ENCODE measurements around the gene IKZF4.
"Not testable (repeated sequence)": the region's sequence is repeated elsewhere in the genome, so short reads cannot be mapped to it uniquely, and the experiment has no call there.

Gene IKZF4

DNA sequence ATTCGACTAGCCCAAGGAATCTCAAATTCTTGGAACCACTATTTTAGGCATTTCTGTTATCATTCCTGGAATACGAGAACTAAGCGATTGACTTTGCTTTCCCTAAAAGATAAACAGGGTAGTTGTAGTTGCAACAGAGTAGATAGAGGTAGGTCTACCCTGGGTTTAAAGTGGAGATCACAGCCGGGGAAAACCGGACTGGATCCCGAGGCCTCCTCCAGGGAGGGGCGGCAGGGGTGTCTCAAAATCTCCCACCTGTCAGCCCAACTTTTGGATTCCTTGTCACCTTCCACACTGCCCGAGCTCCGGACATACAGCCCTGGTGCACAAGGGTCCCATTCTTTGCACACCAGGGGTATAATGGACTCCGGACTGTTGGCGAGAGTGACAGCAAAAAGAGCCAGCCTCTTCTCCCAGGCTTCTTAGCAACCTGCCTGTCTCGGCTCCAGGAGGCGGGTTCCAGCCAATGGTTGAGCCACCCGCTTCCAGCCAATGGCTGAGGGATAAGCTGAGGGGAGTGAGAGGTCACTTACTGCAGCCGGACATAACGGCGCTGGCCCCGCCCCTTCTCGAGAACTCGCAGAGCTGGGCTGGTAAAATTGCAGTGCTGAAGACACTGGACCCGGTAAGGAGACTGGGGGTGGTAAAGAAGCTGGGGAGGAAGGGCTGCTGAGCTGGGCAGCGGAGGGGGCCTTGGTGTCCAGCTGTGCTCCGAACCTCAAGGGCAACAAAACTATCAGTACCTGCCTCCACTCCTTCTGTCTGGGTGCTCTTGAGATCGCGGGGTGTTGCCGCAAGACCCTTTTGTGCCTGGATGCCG, 23.9 kb upstream of the IKZF4 start, which contains the start of gene SUOX:
TSS of gene SUOX (plus strand) at position 562 of the 820 bp plus-strand sequence. CDS start 4,946 bp downstream, outside the sequence.
- Histone ChIP-seq H3K4me3 (ENCODE audit: severe bottlenecking) (peak within 1 kb of the TSS; percentile 45), H3K4me1 (ENCODE audit: insufficient read depth, poor library complexity, severe bottlenecking) (no peaks in the 10 kb centered on the region), H3K36me3 (ENCODE audit: low read depth) (peaks cover 22% of the 10 kb centered on the region), H3K27ac (ENCODE audit: poor library complexity, severe bottlenecking) (peak within 1 kb of the TSS; percentile 37), H3K27me3 (ENCODE audit: insufficient read depth, poor library complexity, severe bottlenecking) (no peaks in the 10 kb centered on the region), H3K9me3 (ENCODE audit: severe bottlenecking) (no peaks in the 10 kb centered on the region)
- TF ChIP-seq, protein P1, sequence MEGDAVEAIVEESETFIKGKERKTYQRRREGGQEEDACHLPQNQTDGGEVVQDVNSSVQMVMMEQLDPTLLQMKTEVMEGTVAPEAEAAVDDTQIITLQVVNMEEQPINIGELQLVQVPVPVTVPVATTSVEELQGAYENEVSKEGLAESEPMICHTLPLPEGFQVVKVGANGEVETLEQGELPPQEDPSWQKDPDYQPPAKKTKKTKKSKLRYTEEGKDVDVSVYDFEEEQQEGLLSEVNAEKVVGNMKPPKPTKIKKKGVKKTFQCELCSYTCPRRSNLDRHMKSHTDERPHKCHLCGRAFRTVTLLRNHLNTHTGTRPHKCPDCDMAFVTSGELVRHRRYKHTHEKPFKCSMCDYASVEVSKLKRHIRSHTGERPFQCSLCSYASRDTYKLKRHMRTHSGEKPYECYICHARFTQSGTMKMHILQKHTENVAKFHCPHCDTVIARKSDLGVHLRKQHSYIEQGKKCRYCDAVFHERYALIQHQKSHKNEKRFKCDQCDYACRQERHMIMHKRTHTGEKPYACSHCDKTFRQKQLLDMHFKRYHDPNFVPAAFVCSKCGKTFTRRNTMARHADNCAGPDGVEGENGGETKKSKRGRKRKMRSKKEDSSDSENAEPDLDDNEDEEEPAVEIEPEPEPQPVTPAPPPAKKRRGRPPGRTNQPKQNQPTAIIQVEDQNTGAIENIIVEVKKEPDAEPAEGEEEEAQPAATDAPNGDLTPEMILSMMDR (IDR thresholded peaks at IDR 0.05; ENCODE audit: poor library complexity, severe bottlenecking) = peak; percentile 2
- peak; percentile 95 for DNase-seq (ENCODE audit: low spot score)
- ATAC-seq (ENCODE audit: low read depth) = peak; percentile 99

DNA sequence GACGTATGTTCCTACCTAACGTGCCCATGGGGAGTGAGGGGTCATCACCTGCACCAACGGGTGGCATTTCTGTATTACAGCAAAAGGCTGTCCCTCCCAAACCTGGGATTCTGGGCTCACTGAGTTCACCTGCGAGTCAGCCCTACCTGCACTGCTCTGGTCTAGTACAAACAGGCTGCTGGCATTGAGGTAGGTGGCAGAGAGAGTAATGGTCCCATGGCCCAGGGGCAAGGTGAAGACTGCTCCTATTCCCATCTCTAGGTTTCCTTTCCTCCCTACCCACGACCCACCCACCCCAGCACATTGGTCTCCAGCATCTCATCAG, 23.3 kb upstream of the IKZF4 start:
- H3K4me3 ChIP-seq (ENCODE audit: severe bottlenecking) = peak overlapping the region; percentile 45
- peaks cover 17% of the 10 kb centered on the region for H3K36me3 ChIP-seq (ENCODE audit: low read depth)
- ATAC-seq (ENCODE audit: low read depth) (peak; percentile 44), DNase-seq (ENCODE audit: low spot score) (no peak)
- no peaks in the 10 kb centered on the region for H3K4me1 ChIP-seq (ENCODE audit: insufficient read depth, poor library complexity, severe bottlenecking)
- H3K9me3 ChIP-seq (ENCODE audit: severe bottlenecking) = no peaks in the 10 kb centered on the region
- peak overlapping the region; percentile 37 for H3K27ac ChIP-seq (ENCODE audit: poor library complexity, severe bottlenecking)
- H3K27me3 ChIP-seq (ENCODE audit: insufficient read depth, poor library complexity, severe bottlenecking) = no peaks in the 10 kb centered on the region
- TF ChIP-seq, protein P1 (IDR thresholded peaks at IDR 0.05; ENCODE audit: poor library complexity, severe bottlenecking) = no peak

DNA sequence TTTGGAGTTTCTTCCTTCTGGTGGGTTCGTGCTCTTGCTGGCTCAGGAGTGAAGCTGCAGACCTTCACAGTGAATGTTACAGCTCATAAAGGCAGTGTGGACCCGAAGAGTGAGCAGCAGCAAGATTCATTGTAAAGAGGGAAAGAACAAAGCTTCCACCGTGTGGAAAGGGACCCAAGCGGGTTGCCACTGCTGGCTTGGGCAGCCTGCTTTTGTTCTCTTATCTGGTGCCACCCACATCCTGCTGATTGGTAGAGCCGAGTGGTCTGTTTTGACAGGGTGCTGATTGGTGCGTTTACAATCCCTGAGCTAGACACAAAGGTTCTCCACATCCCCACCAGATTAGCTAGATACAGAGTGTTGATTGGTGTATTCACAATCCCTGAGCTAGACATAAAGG, 21.3 kb upstream of the IKZF4 start:
- not testable (repeated sequence) for ATAC-seq (ENCODE audit: low read depth); DNase-seq (ENCODE audit: low spot score); H3K4me1 ChIP-seq (ENCODE audit: insufficient read depth, poor library complexity, severe bottlenecking); H3K27ac ChIP-seq (ENCODE audit: poor library complexity, severe bottlenecking); H3K36me3 ChIP-seq (ENCODE audit: low read depth); H3K27me3 ChIP-seq (ENCODE audit: insufficient read depth, poor library complexity, severe bottlenecking); H3K9me3 ChIP-seq (ENCODE audit: severe bottlenecking); H3K4me3 ChIP-seq (ENCODE audit: severe bottlenecking)

DNA sequence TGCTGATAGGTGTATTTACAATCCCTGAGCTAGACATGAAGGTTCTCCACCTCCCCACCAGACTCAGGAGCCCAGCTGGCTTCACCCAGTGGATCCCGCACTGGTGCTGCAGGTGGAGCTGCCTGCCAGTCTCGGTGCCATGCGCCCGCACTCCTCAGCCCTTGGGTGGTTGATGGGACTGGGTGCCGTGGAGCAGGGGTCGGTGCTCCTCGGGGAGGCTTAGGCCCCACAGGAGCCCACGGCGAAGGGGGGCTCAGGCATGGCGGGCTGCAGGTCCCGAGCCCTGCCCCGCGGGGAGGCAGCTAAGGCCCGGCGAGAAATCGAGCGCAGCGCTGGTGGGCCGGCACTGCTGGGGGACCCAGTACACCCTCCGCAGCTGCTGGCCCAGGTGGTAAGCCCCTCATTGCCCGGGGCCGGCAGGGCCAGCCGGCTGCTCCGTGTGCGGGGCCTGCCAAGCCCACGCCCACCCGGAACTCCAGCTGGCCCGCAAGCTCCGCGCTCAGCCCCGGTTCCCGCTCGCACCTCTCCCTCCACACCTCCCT, 20.8 kb upstream of the IKZF4 start:
- not testable (repeated sequence) for H3K4me3 ChIP-seq (ENCODE audit: severe bottlenecking); H3K27me3 ChIP-seq (ENCODE audit: insufficient read depth, poor library complexity, severe bottlenecking); ATAC-seq (ENCODE audit: low read depth); H3K4me1 ChIP-seq (ENCODE audit: insufficient read depth, poor library complexity, severe bottlenecking); H3K36me3 ChIP-seq (ENCODE audit: low read depth); H3K9me3 ChIP-seq (ENCODE audit: severe bottlenecking); H3K27ac ChIP-seq (ENCODE audit: poor library complexity, severe bottlenecking); DNase-seq (ENCODE audit: low spot score)

DNA sequence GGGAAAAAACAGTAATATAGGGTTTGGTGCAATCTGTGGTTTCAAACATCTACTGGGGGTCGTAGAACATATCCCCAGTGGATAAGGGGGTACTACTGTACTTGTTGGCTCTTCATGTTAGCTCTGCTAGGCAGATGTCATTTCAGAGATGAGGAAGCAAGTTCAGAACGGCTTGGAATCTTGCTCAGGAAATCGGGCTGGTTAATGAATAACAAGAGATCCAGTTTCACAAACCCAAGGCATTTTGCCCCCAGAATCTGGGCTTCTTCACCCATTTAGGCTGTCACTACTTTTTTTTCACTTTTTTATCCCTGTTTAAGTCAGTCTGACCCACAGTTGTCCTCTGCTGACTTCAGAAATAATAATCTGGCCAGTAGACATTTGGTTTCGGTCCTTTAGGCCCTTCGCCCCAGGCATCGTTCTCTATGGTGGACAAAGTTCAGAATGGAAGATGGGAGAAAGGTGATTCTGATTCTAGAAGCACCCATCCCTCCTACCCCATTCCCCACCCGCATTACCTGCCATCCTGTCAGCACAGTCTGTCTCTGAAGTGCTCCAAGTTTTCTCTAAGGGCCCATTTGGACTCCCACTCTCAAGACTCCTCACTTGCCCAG, 19.2 kb upstream of the IKZF4 start:
- H3K36me3 ChIP-seq (ENCODE audit: low read depth) = no peaks in the 10 kb centered on the region; the same call in 1 of the 2 replicates
- TF ChIP-seq, protein P1 (IDR thresholded peaks at IDR 0.05; ENCODE audit: poor library complexity, severe bottlenecking) = no peak
- ATAC-seq (ENCODE audit: low read depth) (no peak), DNase-seq (ENCODE audit: low spot score) (no peak)
- no peaks in the 10 kb centered on the region for H3K9me3 ChIP-seq (ENCODE audit: severe bottlenecking)
- no peak overlapping the region for H3K4me3 ChIP-seq (ENCODE audit: severe bottlenecking)
- no peaks in the 10 kb centered on the region for H3K4me1 ChIP-seq (ENCODE audit: insufficient read depth, poor library complexity, severe bottlenecking)
- H3K27ac ChIP-seq (ENCODE audit: poor library complexity, severe bottlenecking) = no peak overlapping the region
- no peaks in the 10 kb centered on the region for H3K27me3 ChIP-seq (ENCODE audit: insufficient read depth, poor library complexity, severe bottlenecking)

DNA sequence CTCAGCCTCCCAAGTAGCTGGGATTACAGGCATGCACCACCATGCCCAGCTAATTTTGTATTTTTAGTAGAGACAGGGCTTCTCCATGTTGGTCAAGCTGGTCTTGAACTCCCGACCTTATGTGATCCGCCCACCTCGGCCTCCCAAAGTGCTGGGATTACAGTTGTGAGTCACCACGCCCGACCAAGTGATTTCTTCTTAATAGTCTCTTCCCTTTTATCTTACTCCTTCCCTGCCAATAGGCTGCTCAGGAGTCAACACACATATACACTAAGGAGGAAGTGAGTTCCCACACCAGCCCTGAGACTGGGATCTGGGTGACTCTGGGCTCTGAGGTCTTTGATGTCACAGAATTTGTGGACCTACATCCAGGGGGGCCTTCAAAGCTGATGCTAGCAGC, 17.5 kb upstream of the IKZF4 start:
- H3K27ac ChIP-seq (ENCODE audit: poor library complexity, severe bottlenecking); DNase-seq (ENCODE audit: low spot score); H3K27me3 ChIP-seq (ENCODE audit: insufficient read depth, poor library complexity, severe bottlenecking): not testable (repeated sequence)

More for the DNA sequence above, 17.5 kb upstream of the IKZF4 start:
- H3K4me3 ChIP-seq (ENCODE audit: severe bottlenecking); ATAC-seq (ENCODE audit: low read depth); H3K9me3 ChIP-seq (ENCODE audit: severe bottlenecking); H3K4me1 ChIP-seq (ENCODE audit: insufficient read depth, poor library complexity, severe bottlenecking); H3K36me3 ChIP-seq (ENCODE audit: low read depth): not testable (repeated sequence)

Measured in RWPE2 (cell line).